SHP77 (cell line): ENCODE results near the gene AMPH.
"Not testable (repeated sequence)": the region's sequence is repeated elsewhere in the genome, so short reads cannot be mapped to it uniquely, and the experiment has no call there.

ENCODE experiments used
- DNase-seq, 2 experiments: peaks; one replicate each; lab custom pipeline; 2025; lab: John Stamatoyannopoulos, UW

AMPH gene

DNA sequence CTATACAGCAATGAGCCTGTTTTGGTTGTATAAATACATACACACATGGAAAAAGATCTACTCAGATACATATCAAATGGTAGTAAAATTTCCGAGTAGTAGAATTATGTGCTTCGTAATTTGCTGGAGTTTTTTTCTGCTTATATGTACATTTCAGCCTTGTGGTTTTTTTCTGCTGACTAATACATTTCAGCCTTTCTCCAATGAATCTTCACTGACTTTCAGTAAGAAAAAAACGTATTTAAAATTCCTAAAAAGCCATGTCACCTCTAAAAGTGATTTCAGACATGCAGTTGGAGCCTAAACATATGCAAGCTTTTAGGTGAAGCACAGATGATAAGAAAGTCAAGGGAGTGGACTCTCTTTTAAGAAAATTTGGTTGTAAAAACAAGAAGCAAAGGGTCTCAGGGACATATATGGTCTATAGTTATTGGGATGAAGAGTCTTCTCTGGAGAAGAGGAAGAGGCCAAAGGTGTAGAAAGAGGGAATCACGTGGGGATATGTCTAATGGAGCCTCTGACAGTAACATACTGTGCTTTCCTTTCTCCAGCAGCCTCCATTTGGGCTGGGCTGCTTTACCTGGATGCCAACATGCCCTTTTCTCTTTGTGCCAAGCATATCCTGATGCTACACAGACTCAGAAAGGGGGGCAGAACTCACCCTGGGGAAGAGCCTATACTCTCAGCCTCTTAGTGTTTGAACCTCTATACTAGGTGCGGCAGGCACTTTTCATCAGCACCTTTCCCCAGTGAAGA, 2.4 kb downstream of the AMPH start:
- DNase-seq: no peak

DNA sequence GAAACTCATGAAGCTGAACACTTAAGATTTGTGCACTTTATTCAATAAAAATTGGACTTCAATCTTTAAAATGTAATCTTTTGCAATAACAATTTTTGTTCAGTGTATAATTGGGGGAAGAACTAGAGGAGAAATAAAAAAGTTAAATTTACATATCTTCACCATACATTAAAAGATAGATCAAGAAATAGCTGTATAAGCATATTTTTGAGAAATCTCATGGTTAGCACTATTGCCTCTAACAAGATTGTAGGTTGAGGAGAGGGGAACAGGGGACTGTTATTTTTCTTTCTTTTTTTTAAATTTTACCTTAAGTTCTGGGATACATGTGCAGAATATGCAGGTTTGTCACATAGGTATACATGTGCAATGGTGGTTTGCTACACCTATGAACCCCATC, 5.3 kb downstream of the AMPH start:
- no peak for DNase-seq

DNA sequence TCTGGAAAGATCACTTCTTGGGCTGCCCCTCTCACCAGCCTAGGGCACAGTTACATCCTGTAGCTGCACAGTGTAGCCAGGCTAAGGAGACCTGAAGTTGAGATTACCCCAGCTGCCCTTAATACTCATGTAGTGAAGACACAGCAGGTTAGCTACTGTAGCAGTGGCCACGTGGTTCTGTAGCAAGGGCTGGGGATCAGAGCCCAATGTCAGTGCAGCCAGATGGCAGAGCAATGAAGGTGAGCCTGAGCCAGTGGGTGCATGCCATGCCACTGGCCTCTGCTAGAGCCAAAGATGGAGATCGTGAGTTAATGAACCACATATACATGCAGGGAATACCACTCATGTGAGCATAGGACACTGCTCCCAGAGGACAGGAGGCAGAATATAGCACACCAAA, 15.5 kb downstream of the AMPH start:
- DNase-seq: no peak

DNA sequence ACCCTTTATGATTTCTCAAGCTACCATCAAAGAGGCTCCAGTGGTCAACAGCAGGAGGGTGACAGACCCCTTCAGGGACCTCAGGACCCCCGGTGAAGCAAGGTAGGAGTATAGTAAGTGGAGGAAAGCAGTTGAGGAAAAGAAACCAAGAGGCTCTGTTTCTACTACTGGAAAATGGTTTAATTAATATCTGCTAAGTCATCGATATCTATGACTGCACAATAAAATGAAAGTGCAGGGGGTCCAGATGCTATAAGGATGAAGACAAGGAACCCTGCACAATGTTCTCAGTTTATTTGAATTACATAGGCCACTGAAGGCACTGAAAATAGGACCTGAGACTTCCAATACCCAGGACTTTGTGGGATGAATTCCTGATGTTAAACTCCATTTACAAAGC, 23.7 kb downstream of the AMPH start:
- no peak for DNase-seq

DNA sequence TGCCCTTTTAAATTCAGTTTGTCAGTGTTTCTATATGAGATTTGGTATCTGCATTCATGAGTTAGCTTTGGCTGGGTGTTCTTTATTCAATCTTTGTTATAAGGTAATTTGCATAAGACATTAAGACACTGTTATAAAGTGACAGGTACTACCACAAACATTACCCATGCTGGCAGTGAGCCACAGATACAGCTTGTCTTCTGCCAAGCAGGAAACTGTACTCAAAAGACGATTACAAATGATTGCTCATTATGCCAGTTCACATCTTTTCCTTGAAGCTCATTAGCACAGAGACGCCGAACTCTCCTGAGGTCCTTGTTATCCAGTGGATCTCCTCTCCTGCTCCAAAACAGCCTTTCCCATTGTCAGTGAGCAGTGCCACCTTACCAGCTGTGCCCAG, 30.4 kb downstream of the AMPH start:
- DNase-seq: no peak

DNA sequence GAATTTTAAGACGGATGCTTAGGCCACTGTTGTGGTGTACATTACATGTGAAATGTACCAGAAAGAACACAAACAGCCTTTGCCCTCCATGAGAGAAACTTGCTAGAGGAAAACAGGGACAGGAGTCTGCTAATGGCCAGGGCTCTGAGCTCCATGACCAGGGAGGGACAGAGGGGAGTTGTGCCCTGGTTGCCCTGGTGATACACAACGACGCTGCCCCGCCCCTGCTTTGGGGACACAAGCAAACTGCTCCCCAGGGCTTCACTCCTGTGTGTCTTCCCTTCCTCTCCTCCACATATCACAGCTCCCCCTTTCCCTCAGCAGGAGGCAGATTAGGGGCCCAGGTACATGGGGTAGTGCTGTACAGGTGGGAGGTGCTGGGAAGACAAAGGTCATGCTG, 36.2 kb downstream of the AMPH start:
- DNase-seq: no peak

DNA sequence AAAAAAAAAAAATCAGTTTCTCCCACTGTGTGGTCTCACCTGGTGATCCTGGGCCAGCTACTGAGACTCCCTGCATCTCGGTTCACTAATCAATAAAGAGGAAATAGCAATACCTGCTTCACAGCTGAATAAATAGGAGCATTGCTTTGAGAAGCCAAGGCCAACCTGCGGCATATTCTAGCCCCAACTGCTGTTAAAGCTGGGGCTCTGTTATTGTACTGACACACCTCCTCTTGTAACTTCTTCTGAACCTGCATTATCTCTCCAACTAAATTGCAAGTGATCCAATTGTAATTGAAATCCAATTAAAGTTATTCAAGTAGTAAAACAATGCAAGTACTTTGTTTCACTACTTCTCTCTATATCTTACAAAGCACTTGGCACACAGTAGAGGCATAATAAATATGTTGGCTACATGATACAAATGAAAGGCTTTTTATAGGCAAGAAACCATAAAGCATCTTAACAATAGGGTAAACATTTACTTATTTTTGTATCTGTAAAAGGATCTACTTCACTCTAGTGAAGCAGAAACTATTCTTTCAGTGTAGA, 38.4 kb downstream of the AMPH start:
- no peak for DNase-seq

DNA sequence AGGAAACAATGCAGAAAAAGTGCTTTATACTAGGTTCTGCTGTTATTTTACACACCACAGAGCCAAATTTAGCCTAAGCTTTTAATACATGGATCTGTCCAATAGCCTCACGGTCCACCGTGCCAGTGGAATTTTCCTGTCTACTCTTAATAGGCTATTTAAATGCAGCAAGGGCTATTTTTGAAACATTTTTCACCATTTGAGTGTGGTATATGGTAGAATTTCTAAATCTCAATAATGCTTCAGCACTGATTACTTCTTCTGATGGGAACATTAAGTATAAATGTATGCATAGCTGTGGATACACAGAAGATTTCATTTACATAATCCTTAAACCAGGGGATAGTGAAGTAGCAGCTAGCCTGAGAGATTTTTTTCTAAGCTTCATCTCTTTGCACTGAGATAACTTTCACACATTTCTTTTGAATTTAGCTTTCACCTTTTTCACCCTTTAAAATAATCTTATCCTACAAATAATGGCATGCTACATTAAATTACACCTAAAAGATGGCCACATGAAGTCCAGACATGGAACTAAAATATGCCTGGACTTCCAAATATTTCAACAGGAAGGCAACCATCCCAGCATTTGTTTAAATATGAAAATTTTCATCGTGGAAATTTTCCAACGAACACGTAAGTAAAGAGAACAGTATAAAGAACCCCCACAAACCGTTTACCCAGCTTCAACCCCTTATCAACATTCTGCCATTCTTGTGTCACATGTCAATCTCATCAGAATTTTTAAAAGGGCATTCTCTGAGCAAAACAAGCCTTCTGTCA, 45.4 kb downstream of the AMPH start:
- DNase-seq: no peak

DNA sequence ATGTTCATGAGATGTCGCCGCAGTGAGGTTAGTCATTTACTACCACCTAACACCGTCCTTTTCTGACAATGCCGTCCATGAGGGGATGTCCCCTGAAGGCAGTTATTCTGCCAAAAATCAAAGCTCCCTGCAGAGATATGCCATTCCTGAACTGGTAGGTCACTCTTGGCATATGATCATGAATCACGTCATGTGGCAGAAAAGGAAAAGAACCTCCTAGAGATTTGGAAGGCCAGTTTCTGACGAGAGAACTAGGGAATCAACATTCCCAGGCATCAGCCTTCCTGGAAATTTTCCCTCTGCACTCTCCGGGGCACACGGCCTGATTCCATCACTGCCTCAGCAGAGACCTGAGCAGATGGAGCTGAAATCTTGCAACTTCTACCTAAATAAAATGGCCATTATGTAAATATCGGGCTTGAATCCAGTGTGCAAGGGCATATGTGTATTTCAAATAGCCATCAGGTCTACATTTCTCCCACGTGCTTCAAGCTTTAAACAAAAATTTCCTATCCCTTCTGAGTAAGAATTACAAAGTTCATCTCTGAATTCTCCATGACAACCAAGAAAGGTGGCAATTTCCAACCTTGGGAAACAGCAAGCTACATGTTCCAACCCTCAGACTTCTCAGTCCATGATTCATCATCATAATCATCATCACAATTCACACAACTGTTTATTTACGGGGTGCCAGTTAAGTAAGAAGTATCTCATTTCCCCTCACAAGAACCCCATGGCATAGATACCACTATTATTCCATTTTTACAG, 46.5 kb downstream of the AMPH start:
- DNase-seq: no peak

DNA sequence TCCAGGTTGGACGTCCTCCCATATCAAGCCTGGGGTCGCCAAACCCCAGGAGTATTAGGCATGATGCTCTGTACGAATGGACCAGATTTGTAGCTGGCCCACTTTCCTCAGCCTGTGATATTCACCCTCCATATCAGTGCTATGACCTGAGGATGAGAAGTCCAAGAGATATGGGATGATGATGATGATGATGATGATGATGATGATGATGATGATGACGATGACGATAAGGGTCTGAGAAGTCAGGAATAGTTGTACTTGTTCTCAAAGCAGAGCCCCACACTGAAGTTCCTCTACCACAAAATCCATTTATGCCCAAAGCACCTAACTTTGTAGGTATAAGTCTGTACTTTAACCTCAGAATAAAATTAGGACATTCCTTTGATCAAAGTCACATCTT, 50.7 kb downstream of the AMPH start:
- DNase-seq: no peak

DNA sequence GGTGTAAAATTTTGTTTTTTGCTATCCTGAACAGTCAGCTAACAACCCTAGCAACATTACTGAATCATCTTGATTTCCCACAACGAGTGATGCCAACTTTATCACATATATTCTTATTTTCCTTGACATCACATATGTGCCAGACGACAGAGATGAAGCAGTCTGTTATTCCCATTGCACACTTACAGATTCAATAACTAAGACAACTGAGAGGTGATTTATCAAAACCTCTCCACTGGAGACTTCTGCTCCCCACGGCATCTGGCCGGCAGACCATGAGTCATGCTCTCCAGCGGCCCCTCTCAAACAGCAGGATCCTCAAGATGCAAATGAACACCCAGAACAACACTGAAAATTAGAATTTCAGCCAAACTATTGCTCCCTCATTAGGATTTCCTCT, 57.1 kb downstream of the AMPH start:
- DNase-seq: no peak

DNA sequence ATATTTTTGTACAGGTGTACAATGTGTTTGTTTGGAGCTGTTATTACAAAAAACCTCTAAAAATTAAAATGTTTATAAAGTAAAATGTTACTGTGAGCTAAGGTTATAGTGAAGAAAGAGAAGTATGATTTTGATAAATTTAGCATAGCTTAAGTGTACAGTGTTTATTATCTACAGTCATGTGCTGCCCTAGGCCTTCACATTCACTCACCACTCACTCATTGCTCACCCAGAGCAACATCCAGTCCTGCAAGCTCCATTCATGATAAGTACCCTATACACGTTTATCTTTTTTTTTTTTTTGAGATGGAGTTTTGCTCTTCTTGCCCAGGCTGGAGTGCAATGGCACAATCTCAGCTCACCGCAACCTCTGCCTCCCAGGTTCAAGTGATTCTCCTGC, 59.6 kb downstream of the AMPH start:
- DNase-seq: not testable (repeated sequence)

DNA sequence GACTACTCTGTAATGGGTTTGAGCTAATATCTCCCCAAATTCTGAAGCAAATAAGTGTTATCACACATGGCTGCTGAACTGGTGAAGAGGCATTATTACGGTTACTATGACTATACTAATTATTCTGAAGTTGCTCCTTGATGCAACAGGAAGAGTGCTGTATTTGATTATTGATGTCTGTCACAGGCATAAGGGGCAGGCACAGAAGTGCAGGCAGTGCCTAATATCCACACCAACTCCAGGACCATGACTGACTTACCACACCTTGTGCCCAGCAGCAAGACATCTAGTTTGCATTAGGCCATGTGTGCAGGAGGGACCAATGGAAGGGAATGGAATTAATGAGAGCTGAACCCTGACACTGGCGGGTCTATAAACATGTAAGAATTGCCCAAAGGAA, 62.7 kb downstream of the AMPH start:
- DNase-seq: no peak

DNA sequence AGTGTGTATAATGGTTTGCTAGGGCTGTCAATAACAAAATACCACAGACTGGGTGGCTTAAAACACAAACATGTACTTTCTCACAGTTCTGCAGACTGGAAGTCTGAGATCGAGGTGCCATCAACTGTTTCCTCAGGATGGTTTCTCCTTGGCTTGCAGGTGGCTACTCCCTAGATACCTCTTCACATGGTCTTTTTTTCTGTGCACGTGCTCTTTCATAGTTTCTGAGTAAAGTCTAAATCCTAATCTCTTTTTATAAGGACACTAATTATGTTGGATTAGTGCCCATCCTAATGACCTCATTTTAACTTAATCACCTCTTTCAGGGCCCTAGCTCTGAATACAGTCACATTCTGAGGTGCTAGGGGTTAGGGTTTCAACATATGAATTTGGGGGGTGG, 65.9 kb downstream of the AMPH start:
- no peak for DNase-seq

DNA sequence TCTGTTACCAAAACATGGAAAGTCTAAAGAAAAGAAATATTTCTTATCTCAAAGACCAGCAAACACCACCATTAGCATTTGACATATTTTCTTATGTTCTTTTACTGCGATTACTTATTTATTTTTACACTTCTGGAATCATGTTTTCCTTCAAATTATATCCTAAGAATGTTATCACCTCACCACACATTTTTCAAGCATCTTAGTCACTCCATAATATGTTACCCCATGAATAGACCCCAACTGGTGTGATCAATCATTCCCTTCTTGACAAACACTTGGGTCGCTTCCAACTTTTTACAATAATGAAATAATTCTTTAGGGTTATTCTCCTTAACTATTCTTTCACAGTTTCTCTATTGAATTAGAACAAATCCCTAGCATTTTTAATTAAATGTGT, 67.4 kb downstream of the AMPH start:
- DNase-seq: no peak

DNA sequence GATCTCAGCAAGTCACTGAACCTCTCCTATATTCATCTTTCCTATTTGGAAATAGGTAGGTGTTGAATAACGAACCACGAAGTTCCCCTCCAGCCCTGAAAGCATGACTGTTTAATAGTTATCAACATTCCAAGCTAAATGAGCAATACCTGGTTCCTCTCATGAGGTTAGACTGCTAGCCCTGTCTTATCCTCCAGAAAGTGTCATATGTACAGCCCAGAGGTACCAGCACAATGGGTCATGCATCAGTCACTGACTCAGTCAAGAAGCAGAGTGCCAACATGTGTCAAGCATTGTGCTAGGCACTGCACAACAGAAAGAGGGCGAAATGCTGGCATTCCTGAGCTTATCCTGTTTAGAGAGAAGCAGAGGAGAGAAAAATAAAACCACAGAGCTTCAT, 70.0 kb downstream of the AMPH start:
- no peak for DNase-seq

DNA sequence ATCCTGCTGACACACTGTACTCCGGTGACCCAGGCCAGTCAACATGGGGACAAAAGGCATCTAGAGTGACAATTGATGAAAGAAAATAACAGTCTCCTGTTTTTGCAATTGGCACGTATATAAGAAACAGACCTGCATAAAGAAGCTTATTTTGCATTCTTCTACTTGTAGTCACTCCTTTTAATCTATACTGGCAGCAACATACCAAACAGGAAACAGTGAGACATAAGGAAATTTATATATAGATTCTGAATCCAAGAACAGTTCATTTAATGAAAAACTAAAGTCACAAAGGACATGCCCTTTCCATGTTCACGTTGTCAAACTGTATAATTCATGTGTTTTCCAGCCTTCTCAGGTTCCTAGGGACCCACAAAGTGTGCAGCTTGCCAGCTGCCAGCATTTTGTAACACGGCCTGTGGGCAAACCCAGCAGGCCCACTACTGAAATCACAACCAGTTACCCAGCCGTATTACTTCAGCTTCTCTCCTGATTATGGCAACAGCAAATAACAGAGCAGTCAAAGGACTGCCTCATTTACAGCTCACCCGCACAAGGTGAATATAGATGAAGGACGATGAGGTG, 72.3 kb downstream of the AMPH start:
- no peak for DNase-seq

DNA sequence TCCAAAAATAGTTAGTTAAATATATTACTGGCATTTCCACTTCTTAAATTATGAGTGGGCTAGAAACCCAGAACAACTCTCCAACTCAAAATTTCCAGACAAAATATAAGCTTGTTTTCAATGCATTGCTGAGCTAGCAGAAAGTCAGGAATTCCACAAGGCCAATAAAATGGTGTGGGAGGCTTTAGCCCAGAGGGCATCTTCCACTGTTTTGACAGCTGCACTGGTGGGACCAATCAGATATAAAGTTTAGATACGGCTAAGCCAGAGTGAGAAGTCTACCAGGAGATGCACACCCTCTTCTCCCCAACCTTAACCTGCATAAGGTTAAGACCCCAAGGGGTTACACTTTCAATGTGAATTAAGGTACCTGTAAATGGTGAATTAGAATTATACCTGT, 76.6 kb downstream of the AMPH start:
- DNase-seq: no peak

DNA sequence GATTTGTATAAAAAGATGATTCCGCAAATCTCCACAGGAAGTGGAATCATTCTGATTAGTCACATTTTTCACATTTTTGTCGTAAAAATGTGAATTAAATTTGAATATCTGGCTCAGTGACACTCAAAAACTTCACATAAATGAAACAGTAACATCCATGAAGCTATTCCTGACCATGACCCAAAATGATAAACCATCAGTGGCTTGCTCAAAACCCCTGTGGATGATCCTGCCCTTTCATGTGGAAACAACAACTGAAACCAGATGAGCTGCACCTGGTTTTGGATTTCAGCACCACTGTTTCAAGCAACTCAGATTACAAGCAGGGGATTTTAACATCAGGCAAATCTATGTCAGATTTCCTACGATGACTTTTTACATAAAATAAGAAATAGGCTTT, 80.3 kb downstream of the AMPH start:
- DNase-seq: no peak

DNA sequence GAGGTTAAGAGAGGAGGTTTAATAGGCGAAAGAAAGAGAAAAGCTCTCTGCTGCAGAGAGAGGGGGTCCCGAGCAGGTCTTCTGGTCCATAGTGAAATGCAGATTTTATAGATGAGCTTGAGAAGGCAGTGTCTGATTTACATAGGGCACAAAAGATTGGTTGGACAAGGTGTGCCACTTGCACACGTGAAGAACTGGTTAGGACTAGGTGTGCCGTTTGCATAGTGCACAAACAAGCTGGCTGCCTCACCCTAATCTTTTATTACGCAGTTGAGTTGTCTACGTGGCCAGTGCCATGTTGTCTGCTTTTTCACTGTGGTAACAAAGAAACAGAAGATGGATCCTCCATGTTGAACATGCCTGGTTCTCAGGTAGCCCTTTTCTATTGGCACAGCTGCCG, 82.6 kb downstream of the AMPH start:
- no peak for DNase-seq

DNA sequence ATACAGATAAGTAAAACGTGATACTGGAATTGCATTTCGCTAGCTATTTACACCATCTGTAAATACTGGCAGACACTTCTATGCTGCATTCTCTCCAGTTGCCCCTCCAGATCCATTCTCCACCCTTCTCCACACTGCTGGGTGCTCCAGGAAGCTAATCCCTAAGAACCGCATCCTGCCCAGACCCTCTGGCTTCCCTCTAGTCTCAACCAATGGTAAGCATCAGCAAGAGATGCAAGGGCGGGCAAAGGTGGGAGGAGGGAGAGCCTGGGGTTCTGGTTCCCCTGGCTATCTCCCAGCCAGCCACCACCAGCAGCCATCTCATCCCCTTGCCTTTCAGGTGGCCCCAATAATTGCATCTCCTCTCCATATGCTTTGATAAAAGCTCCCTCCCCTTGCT, 84.4 kb downstream of the AMPH start:
- DNase-seq: no peak

DNA sequence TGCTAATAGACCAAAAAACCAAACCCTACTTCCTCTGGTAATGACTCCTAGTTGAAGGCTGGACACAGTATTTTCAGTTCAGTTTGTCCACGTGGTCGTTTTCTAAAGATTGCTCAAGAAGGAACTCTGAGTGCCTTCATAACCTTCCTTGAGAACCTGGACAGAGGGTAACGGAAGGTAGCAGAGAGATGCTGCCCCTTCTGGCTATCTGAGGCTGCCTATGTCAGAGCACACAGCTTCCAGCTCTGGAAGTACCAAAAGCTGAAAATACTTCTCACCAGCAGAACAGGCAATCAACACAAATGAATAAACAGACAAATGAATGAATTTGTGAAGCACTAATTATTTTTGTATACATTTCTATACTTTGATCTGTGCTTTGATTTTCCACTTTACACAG, 85.2 kb downstream of the AMPH start:
- no peak for DNase-seq
